Erythroblast (primary cell): ENCODE data around the gene RAB3C.

Source experiments
- GATA1 ChIP-seq: IDR thresholded peaks from 2 replicates; pipeline ENCODE4 v1.6.1; 2011; ENCODE audit warnings: low read depth, mild to moderate bottlenecking, control low read depth, low read length, moderate library complexity
- POLR2A ChIP-seq: IDR thresholded peaks from 2 replicates; pipeline ENCODE4 v1.6.1; 2011; ENCODE audit warnings: mild to moderate bottlenecking, low read length

DNA sequence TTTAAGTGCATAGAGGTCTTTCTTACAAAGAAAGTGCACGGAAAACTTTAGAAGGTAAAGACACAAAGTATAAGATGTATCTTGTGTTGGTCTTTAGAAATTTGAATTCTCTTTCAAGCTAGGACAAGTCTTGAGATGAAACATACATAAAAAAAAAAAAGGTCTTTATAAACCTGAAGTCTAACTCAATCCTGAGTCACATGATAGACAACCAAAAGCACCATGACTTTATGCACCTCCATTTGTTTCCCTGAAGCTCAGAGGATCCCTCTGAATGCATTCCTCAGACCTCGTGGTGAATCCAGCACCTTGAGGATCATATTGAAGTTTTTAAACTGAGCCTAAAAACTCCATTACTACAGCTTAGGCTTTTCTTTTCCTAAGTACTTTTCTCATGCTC is 91.8 kb downstream of the RAB3C start:
- TF ChIP-seq POLR2A: no peak
- TF ChIP-seq GATA1: no peak
